Adrenal gland (tissue), 5 donors: Measurements from ENCODE around the gene BIRC7.

ENCODE experiments used
- CTCF ChIP-seq, 6 experiments: fragments of 450-650 bp in 4 of 6; fragments of 200-600 bp in 2 of 6; sonication (generic) in 1 of 6; IDR thresholded peaks; 1 replicate in 5 of 6; 2 replicates in 1 of 6; pipeline versions ENCODE4 v1.5.1 to v1.8.0; 2016 to 2021; ENCODE audit warnings: antibody characterized with exemption in 6 of 6, mild to moderate bottlenecking in 2 of 6, moderate library complexity in 1 of 6
- POLR2A ChIP-seq, 2 donors: fragments of 450-650 bp; IDR thresholded peaks; one replicate each; pipeline ENCODE4 v1.6.1; 2017; ENCODE audit warnings: antibody characterized with exemption in 2 of 2, mild to moderate bottlenecking in 2 of 2, moderate library complexity in 1 of 2
- donor health status: DM: no; HTN: no; CAD: no.

- TF ChIP-seq CTCF (IDR thresholded peaks at IDR 0.05), result no peak
- no peak for TF ChIP-seq POLR2A (IDR thresholded peaks at IDR 0.05)
These were observed 37.4 kb downstream of the BIRC7 start for GRCh38 chr20:63273059-63273579.
